HPDE6-E6E7 (cell line): ENCODE measurements around the gene MBTPS1.
"Not testable (repeated sequence)": the region's sequence is repeated elsewhere in the genome, so short reads cannot be mapped to it uniquely, and the experiment has no call there.

Experiments
- DNase-seq: peaks from one replicate; pipeline ENCODE4 v3.0.0; 2011; ENCODE audit warnings: missing footprints; ENCODE audit errors: extremely low spot score

The MBTPS1 gene

GRCh38 chr16:84137287-84137686 is 20.5 kb upstream of the MBTPS1 start:
- DNase-seq: no peak

- no peak for DNase-seq
Observed at GRCh38 chr16:84136331-84137125, 19.8 kb upstream of the MBTPS1 start.

- no peak for DNase-seq
Observed at GRCh38 chr16:84132527-84133285, 16.0 kb upstream of the MBTPS1 start.

- DNase-seq: no peak
Observed at GRCh38 chr16:84131117-84131516, 14.4 kb upstream of the MBTPS1 start.

- no peak for DNase-seq
Observed at GRCh38 chr16:84124257-84125073, 7.7 kb upstream of the MBTPS1 start.

- DNase-seq: no peak
Observed at GRCh38 chr16:84121007-84121406, 4.3 kb upstream of the MBTPS1 start.

GRCh38 chr16:84120023-84120422 is 3.3 kb upstream of the MBTPS1 start:
- no peak for DNase-seq

- DNase-seq: peak; percentile 44
Observed at GRCh38 chr16:84119368-84119767, 2.6 kb upstream of the MBTPS1 start.

- not testable (repeated sequence) for DNase-seq
Observed at GRCh38 chr16:84118315-84118714, 1.6 kb upstream of the MBTPS1 start.

GRCh38 chr16:84117494-84117843 is 727 bp upstream of the MBTPS1 start:
- no peak for DNase-seq

- peak; percentile 37 for DNase-seq
Observed at GRCh38 chr16:84115919-84116719, 623 bp downstream of the MBTPS1 start.

GRCh38 chr16:84111949-84112348 is 4.8 kb downstream of the MBTPS1 start:
- DNase-seq: not testable (repeated sequence)

- DNase-seq: no peak
Observed at GRCh38 chr16:84111525-84111924, 5.2 kb downstream of the MBTPS1 start.

- DNase-seq: no peak
Observed at GRCh38 chr16:84110527-84110926, 6.2 kb downstream of the MBTPS1 start.

GRCh38 chr16:84109598-84110335 is 7.0 kb downstream of the MBTPS1 start:
- no peak for DNase-seq

GRCh38 chr16:84107921-84108320 is 8.8 kb downstream of the MBTPS1 start:
- DNase-seq: no peak

- DNase-seq: no peak
Observed at GRCh38 chr16:84105948-84106740, 10.6 kb downstream of the MBTPS1 start.

GRCh38 chr16:84105301-84105815 is 11.4 kb downstream of the MBTPS1 start:
- DNase-seq: no peak

- no peak for DNase-seq
Observed at GRCh38 chr16:84104231-84104630, 12.5 kb downstream of the MBTPS1 start.

GRCh38 chr16:84103678-84104077 is 13.1 kb downstream of the MBTPS1 start:
- peak; percentile 36 for DNase-seq
